ENCODE results near the gene MEX3D.

DNA sequence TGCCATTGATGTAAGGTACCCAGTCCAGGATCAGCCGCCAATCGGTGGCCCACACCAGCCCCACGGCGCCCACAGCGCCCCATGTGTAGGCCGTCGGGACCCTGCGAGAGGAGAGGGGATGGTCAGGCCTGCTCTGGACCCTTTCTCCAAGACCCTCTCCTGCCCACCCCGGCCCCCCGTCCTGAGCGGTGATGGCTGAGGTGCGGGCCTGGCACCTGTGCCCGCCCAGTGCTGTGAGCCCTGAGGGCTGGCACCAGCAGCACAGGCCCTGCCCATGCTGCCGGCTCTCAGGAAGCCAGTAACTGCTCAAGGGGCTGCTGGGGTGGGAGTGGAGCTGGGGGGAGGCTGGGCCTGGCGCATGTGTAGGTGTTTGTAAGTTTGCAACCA, 31.3 kb upstream of the MEX3D start:
- TF ChIP-seq, protein P1, sequence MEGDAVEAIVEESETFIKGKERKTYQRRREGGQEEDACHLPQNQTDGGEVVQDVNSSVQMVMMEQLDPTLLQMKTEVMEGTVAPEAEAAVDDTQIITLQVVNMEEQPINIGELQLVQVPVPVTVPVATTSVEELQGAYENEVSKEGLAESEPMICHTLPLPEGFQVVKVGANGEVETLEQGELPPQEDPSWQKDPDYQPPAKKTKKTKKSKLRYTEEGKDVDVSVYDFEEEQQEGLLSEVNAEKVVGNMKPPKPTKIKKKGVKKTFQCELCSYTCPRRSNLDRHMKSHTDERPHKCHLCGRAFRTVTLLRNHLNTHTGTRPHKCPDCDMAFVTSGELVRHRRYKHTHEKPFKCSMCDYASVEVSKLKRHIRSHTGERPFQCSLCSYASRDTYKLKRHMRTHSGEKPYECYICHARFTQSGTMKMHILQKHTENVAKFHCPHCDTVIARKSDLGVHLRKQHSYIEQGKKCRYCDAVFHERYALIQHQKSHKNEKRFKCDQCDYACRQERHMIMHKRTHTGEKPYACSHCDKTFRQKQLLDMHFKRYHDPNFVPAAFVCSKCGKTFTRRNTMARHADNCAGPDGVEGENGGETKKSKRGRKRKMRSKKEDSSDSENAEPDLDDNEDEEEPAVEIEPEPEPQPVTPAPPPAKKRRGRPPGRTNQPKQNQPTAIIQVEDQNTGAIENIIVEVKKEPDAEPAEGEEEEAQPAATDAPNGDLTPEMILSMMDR (conservative IDR thresholded peaks at IDR 0.05; ENCODE audit: low read length), result no peak
- TF ChIP-seq EZH2phosphoT487 (IDR thresholded peaks at IDR 0.05; ENCODE audit: borderline replicate concordance), result no peak

Measured in Loucy (cell line).